ENCODE results near the gene MVP.

Gene MVP

DNA sequence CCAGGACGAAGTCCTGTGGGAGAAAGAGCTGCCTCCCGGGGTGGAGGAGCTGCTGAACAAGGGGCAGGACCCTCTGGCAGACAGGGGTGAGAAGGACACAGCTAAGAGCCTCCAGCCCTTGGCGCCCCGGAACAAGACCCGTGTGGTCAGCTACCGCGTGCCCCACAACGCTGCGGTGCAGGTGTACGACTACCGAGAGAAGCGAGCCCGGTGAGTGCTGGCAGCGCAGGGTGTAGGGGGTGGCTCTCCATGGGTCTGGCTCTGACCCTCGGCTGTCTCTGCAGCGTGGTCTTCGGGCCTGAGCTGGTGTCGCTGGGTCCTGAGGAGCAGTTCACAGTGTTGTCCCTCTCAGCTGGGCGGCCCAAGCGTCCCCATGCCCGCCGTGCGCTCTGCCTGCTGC lies 21.4 kb downstream of the MVP start:
- no peak for DNase-seq (ENCODE audit: low read depth in 2 of 2, low spot score in 1 of 2)

DNA sequence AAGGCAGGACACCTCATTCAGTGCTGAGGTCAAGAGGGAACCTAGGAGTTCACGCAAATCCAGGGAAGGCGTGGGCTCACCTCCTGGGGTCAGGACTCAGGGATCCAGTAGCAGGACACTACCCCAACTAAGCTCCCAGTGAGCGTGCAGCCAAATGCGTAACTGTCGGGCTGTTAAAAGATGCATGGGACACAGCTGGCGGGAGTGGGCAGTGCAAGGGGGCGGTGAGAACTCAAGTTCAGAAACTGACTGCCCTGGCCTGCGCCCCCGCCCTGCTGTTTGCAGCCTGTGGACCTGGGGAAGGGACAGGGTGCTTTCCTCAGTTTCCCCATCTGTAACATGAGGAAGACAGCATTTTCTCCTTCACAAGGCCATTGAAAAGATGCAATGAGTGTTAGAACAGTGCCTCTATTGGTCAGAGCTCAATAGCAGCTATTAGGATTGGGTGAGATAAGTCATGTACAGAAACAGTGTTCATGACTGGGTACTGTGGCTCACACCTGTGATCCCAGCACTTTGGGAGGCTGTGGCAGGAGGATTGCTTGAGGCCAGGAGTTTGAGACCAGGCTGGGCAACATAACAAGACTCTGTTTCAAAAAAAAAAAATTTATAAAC lies 22.6 kb downstream of the MVP start:
- DNase-seq (ENCODE audit: low read depth in 2 of 2, low spot score in 1 of 2): no peak

DNA sequence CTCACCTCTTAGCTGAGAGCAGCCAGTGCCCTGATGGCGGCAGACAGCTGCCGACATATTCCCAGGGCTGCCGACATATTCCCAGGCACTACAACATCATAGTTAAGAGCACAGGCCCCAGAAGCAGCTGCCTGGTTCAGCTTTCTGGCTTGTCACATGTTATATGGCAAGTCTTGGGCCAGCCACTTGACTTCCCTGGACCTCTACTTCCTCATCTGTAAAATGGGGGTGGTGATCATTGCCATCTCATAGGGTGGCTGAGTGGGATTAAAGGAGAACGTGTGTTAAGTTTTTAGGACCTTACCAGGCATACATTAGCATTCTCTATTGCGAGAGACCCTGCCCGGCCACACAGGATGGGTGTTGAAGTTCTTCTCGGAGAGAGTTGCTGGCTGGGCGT lies 23.7 kb downstream of the MVP start:
- no peak for DNase-seq (ENCODE audit: low read depth in 2 of 2, low spot score in 1 of 2)

DNA sequence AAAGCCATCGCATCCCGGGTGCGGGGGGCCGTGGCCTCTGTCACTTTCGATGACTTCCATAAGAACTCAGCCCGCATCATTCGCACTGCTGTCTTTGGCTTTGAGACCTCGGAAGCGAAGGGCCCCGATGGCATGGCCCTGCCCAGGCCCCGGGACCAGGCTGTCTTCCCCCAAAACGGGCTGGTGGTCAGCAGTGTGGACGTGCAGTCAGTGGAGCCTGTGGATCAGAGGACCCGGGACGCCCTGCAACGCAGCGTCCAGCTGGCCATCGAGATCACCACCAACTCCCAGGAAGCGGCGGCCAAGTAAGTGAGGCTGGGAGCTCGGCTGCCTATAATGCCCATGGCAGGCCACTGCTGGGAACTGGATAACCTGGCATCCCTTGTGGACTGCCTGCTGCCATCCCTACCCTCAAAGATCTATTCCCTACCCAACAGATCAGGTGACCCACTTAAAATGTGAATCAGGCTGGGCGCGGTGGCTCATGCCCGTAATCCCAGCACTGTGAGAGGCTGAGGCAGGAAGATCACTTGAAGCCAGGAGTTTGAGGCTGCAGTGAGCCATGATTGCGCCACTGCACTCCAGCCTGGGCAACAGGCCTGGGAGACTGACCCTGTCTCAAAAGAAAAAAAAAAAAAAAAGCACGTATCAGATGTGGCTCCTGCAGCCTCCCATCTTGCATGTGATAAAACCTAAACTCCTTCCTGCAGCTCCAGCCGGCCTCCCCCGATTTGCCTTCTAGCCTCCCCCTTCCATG lies 24.5 kb downstream of the MVP start:
- DNase-seq (ENCODE audit: low read depth in 2 of 2, low spot score in 1 of 2): no peak

- DNase-seq (ENCODE audit: low read depth in 2 of 2, low spot score in 1 of 2): no peak
Observed at GRCh38 chr16:29845656-29846055, 25.4 kb downstream of the MVP start.

GRCh38 chr16:29848420-29849297 lies 28.4 kb downstream of the MVP start:
- peak; percentile 58 to 72 for DNase-seq (ENCODE audit: low read depth in 2 of 2, low spot score in 1 of 2)

GRCh38 chr16:29849505-29849904 lies 29.2 kb downstream of the MVP start:
- DNase-seq (ENCODE audit: low read depth in 2 of 2, low spot score in 1 of 2): no peak

DNA sequence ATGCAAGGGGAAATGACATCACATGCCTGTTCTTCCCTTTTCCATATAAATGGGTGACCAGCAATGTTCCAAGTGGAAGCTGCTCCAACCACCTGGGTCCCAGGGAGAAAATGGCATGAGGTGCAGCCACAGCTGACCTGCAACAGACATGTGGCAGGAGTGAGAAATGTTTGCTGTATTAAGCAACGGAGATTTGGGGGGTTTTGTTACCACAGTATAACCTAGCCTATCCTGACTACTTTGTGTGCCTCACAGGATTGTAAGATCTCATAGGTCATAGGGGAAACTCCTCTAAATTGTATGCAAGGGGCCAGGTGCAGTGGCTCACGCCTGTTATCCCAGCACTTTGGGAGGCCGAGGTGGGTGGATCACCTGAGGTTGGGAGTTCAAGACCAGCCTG lies 30.7 kb downstream of the MVP start:
- DNase-seq (ENCODE audit: low read depth in 2 of 2, low spot score in 1 of 2): no peak

- DNase-seq (ENCODE audit: low read depth in 2 of 2, low spot score in 1 of 2): no peak
Observed at GRCh38 chr16:29852654-29853053, 32.4 kb downstream of the MVP start.

DNA sequence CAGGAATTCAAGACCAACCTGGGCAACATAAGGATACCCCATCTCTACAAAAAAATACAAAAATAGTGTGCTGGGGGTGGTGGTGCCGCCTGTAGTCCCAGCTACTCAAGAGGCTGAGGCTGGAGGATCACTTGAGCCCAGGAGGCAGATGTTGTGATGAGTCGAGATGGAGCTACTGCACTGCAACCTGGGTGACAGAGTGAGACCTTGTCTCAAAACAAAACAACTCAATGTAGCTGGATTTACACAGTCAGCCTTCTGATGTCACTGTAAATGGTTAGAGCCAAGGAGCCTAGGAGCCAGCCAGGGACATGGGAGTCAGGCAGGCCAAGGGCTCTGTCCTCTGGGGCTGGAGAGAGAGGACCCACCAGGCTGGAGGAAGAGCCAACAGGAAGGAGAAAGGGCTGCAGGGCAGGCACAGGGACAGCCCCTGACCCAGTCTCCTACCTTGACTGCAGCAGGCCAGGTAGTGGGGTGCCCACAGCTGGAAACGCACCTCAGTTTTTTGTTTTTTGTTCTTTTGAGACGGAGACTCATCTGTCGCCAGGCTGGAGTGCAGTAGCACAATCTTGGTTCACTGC lies 34.3 kb downstream of the MVP start:
- DNase-seq (ENCODE audit: low read depth in 2 of 2, low spot score in 1 of 2): no peak

- DNase-seq (ENCODE audit: low read depth in 2 of 2, low spot score in 1 of 2): no peak
Observed at GRCh38 chr16:29857133-29857760, 37.0 kb downstream of the MVP start.

DNA sequence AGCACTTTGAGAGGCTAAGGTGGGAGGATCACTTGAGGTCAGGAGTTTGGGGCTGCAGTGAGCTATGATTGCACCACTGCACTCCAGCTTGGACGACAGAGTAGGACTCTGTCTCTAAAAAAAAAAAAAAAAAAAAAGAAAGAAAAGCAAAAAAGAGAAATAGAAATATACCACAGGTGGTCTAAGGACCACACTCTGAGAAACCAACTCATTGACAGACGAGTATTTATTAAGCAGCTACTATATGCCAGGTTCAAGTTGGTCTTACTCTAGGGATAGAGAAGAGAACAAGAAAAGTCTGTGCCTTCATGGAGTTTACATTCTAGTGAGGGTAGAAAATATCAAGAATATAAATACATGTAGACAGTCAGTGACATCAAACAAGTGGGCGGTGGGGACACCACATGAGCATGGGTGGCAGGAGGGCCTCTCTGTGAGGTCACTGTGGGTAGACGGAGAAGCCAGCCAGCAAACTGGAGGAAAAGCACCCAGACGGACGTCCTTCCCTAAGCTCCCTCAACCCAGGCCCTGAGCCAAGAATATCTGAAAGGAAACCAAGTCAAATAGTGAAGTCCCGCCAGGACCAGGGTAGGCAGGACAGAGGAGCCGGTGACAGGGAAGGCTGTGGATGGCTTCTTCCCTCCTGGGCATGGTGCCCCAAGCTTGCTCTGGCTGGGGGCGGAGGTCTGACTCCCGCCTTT lies 38.0 kb downstream of the MVP start:
- no peak for DNase-seq (ENCODE audit: low read depth in 2 of 2, low spot score in 1 of 2)

- DNase-seq (ENCODE audit: low read depth in 2 of 2, low spot score in 1 of 2): no peak
Observed at GRCh38 chr16:29858974-29859373, 38.7 kb downstream of the MVP start.

- no peak for DNase-seq (ENCODE audit: low read depth in 2 of 2, low spot score in 1 of 2)
Observed at GRCh38 chr16:29860218-29860617, 40.0 kb downstream of the MVP start.

DNA sequence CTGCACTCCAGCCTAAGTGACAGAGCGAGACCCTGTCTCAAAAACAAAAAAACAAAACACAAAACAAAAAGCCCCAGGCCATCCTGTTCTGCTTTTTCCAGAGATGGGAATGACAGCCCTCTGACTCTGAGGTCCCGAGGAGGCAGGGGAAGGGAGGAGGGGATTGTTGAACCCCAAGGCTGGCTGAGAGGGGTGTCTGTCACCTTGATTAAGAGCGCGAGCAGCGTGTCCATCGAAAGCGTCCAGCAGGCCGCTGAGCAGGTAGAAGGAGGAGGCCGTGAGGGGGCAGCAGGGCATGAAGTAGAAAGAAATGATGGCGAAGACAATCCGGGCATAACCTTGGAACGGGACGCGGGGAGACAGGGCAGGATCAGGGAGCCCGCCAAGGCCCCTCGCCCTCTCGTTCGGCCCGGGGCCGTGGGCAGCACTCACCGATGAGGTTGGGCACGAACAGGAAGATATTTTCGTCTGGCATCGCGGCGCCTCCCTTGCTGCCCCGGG lies 42.2 kb downstream of the MVP start:
- DNase-seq (ENCODE audit: low read depth in 2 of 2, low spot score in 1 of 2): no peak

GRCh38 chr16:29862884-29863668 lies 42.8 kb downstream of the MVP start, which contains the start of gene CDIPT:
Gene CDIPT, minus strand, starts transcription at chr16:29863226. Its CDS starts 369 bp downstream, at chr16:29862857.
- DNase-seq (ENCODE audit: low read depth in 2 of 2, low spot score in 1 of 2): peak; percentile 69 to 82

- DNase-seq (ENCODE audit: low read depth in 2 of 2, low spot score in 1 of 2): no peak
Observed at GRCh38 chr16:29863669-29863984, 43.4 kb downstream of the MVP start.

GRCh38 chr16:29864205-29864604 lies 43.9 kb downstream of the MVP start:
- DNase-seq (ENCODE audit: low read depth in 2 of 2, low spot score in 1 of 2): no peak

- DNase-seq (ENCODE audit: low read depth in 2 of 2, low spot score in 1 of 2): no peak
Observed at GRCh38 chr16:29868396-29869009, 48.2 kb downstream of the MVP start.
